TTC549 (cell line): Measurements from ENCODE around the gene VPS37B.
"Not testable (repeated sequence)": the region's sequence is repeated elsewhere in the genome, so short reads cannot be mapped to it uniquely, and the experiment has no call there.

Experiments used
- FAIRE-seq: peaks from 2 replicates; lab custom pipeline; 2012; peaks lifted over from hg19 to GRCh38; lab: Jason Lieb, UNC

Gene VPS37B, protein sequence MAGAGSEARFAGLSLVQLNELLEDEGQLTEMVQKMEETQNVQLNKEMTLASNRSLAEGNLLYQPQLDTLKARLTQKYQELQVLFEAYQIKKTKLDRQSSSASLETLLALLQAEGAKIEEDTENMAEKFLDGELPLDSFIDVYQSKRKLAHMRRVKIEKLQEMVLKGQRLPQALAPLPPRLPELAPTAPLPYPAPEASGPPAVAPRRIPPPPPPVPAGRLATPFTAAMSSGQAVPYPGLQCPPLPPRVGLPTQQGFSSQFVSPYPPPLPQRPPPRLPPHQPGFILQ

DNA sequence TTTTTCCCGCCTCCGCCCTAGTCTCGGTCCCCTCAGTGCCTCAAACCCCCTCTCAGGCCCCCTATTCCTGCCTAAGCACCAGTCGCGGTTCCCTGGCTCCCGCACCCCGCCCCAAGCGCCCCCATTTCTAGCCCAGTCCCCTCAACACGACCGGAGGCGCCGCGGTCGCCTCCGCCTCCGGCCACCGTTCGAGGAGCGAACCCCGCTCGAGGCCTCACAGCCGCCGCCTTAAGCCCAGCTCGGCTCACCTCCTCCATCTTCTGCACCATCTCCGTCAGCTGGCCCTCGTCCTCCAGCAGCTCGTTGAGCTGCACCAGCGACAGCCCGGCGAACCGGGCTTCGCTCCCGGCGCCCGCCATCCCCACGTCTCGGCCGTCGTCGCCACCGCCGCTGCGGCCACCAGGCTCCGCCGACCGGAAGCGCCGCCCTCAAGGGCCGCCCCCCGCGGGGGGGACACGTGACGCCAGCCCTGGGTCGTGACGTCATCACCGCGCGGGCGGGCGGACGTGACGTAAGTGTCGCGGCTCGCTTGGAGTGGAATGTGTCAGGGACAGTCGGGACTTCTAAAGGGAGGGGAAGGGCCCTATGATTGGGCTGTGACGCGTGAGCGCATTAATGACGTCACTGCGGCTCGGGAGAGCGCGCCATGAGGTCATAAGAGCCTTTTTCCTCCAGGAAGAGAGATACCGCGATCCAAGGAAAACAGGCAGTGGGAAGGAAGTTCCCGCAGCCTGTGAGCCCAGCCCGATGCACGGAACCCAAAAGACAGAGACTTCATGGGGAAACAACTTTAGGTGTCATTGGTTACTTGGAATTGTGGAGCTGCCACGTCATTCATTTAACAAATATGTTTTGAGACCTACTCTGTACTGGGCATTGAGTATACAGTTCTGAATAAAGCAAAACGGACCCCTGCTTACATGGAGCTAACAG, at the start of gene VPS37B:
Gene VPS37B, minus strand, starts transcription at position 421 of the 933 bp plus-strand sequence. Its CDS starts 62 bp downstream, at position 359.
- no peak for FAIRE-seq

DNA sequence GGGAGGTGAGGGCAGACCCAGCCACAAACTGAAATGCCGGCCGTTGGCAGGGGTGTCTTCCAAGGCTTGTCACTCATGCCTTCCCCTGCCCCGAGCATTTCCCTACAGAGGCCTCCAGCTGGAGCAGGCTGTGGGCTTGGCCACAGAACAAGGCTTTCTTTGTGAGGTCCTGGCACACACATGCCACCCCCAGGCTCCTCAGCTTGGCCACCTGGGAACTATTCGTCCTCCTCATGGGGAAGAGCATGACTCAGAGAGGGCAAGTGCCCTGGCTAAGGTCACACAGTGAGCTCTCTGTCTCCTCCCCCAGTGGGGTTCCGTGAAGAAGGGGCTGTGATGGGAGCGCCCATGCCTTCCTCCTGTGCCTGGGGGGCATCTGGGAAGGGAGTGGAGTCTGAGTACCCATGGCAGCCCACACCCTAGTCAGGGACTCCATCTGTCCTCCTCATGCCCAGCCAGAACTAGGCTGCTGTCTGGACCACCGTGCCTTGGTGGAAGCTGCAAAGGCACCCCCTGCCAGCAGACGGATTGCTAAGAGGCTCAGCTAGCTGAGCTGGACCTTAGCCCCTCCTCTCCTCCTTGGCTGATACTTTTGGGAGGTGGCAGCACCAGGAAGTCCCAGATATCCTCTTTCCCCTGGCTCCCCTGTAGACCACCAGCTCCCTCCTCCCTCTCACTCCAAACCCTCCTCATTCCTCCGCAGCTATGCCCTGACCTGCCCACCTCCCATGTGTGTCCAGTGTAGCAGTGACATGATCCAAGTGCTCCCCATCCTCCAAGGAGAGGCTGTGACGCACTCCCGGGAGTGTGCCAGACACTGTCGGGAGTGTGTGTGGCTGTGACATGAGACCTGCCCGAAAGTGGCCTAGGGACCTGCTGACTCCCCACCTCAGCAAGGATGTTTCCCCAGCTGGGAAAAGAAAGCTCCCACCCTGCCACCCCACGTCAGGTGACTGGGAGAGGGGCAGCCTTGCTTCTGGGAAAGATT, 49.0 kb upstream of the VPS37B start:
- FAIRE-seq: no peak

DNA sequence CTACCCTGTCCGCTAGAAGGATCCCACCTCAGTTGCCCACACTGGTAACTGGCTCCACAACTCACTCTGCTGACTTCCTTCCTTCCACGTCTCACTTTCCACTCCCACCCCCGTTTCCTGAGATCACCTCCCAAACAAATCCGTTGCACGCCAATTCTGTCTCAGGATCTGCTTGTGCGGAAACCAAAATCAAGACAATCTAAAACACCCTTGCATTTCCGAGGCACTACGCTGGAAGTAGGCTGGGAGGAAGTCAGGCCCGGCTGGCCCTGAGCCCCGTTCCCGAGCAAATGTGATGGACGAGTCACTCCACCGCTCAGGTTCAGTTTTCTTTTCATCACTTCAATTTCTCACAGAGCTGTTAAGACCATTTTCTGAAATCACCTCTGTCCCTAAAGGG, 47.3 kb upstream of the VPS37B start:
- FAIRE-seq: no peak

DNA sequence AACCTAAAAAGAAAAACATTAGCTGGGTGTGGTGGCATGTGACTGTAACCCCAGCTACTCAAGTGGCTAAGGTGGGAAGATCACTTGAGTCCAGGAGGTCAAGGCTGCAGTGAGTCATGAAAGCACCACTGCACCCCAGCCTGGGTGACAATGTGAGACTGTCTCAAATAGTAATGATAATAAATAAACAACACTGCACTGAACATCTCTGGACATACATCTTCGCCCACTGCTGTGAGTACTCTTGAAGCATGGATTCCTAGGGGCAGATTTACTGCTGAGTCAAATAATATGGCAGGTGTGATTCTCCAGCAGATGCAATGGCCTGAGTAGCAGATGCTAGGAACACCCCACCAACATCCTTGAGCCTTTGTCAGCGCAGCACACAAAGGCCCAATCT, 46.7 kb upstream of the VPS37B start:
- no peak for FAIRE-seq

DNA sequence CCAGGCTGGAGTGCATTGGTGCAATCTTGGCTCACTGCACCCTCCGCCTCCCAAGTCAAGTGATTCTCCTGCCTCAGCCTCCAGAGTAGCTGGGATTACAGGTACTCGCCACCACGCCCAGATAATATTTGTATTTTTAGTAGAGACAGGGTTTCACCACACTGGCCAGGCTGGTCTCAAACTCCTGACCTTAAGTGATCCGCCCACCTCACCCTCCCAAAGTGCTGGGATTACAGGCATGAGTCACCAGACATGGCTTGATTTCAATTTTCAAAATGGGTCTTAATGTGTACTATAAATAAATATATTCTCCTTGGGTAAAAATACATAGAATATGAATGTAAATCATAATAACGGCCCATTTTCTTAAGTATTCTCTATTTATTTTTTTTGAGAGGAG, 45.4 kb upstream of the VPS37B start:
- not testable (repeated sequence) for FAIRE-seq

DNA sequence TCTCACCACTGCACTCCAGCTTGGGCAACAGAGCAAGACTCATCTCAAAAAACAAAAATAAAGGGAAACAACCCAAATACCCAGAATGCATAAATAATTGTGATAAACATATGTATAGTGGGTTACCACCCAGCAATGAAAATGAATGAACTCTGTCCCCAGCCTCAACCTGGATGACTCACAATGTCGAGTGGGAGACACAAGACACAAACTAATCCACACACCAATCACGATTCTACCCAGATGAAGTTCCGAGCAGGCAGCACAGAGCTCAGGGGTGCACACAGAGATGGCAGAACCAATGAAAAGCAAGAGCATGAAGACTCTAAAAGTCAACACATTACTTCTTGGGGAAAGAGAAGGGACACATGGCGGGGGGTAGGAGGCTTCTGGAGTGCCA, 43.2 kb upstream of the VPS37B start:
- no peak for FAIRE-seq

DNA sequence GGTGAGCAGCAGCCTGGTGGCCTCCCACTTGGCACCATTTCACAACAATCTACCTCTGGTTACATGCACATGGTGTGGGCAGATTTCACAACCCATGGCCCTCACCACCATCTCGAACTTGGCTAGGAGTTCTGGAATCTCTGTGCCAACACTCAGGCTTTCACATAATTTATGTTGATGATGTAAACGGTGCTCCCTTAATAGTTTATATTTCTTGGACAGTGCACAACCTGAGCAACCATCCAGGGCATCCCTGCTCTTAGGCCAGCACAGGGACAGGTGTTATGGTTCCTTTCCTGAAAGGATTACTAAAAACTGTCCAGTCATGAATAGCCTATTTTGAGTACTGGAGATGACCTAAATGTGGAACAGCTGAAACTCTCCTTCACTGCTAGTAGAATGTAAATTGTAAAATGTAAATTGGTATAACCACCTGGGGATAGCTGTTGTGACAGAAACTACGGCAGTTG, 41.7 kb upstream of the VPS37B start:
- FAIRE-seq: no peak

DNA sequence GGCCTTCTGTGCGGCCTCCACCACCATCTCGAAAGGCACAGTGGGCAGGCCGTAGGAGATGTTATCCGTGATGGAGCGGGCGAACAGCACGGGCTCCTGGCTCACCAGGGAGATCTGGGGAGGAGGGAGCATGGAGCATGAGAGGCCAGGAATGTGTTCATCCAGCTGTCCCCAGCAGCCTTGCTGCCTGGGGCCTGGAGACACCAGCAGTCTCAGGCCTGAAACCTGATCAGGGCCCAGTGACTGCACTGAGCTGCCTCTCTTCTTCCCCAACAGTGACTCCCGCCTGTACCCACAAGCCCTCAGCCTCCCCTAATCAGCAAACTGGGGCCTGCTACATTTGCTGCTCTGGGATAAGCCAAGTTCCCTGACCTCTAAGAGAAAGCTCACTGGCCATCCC, 39.4 kb upstream of the VPS37B start:
- no peak for FAIRE-seq

DNA sequence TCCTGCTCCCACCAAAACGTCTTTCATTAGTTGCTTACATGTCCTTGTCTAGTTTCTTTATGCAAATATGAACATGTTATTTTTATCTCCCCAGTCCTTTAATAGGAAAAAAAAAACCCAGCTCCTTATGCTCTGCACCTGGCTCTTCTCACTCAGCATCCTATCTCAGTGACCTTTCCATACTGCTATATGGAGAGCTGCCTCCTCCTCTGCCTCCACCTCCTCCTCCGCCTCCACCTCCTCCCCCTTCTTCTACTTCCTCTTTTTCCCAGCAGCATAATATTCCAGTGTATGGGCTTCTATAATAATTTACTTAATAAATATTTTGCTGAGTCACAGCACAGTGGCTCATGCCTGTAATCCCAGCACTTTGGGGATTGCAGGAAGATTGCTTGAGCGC, 38.8 kb upstream of the VPS37B start:
- no peak for FAIRE-seq

DNA sequence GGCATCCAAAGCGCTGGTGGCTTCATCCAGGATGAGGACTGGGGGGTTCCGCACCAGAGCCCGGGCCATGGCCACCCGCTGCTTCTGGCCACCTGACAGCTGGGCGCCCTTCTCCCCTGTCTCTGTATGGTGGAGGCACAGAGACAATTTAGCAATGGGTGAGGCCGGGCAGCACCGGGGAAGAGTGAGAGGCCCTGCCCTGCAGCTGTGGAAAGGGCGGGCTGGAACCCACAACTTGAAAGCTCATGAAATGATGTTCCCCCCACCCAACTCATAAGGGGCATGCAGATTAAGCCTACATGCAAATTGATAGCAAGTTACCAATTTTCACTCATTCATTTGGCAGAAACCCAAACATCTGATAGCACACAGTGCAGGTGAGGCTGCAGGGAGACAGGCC, 36.3 kb upstream of the VPS37B start:
- no peak for FAIRE-seq

DNA sequence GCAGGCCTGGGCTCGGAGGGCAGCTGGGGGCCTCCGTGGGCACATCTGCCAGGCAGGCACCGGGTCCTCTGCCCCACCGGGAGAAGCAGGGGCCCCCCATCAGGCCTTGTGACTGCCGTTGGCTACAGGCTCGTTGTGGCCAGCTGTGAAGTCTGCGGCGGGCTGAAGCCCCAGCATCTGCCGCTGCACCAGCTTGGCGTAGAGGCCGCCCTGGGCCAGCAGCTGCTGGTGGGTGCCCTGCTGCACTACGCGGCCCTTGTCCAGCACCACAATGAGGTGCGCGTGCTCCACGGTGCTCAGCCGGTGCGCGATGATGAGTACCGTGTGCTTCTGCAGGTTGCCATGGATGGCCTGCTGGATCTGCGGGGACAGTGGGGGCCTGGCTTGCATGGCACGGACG, 33.9 kb upstream of the VPS37B start:
- no peak for FAIRE-seq

DNA sequence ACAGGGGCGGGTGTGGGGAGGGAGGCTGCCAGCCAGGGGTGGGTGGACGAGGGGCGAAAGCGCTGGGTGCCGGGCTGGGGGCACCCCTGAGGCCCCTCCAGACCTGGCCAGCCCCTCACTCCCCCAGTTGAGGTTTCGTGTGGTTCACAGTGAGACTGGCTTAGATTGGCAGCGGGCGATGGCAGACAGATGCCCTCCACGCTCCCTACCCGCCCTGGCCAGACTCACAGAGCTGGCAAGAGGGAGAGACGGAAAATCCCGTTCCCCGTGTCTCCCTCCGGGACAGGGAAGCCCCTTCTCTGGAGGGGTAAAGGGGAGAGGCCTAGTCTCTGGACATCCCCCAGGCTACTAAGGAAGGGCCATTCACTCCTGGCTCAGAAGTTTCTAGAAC, 33.2 kb upstream of the VPS37B start:
- FAIRE-seq: no peak

DNA sequence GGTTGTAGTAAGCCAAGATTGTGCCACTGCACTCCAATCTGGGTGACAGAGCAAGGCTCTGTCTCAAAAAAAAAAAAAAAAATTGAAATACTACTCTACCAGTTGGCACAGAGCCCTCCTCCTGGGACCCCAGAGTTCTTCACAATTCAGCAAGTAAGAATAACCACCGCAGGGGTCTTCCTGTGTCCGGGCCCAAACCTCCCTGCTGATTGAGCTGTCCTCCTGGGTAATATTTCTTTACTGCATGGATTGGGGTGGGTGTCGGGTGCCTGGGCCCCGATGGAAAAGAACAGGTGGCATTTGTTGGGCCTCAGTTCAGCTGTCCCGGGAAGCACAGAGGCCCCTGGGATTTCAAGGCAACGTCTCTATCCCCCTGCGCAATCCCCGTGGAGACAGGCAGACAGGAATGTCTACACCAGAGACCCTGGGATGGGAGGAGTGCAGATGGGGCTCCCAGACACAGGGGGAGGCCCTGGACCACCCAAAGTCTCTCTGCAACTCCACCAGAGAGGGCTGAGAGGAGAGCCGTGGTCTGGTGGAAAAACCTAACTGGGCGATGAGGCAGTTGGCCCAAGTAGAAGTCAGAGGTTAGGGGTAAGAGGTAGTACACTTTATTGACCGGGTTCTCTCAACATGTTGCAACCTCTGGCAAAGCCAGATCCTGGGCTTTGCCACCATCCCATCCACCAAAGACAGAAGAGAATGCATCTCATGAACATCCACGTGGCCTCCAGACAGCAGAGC, 32.7 kb upstream of the VPS37B start:
- no peak for FAIRE-seq

DNA sequence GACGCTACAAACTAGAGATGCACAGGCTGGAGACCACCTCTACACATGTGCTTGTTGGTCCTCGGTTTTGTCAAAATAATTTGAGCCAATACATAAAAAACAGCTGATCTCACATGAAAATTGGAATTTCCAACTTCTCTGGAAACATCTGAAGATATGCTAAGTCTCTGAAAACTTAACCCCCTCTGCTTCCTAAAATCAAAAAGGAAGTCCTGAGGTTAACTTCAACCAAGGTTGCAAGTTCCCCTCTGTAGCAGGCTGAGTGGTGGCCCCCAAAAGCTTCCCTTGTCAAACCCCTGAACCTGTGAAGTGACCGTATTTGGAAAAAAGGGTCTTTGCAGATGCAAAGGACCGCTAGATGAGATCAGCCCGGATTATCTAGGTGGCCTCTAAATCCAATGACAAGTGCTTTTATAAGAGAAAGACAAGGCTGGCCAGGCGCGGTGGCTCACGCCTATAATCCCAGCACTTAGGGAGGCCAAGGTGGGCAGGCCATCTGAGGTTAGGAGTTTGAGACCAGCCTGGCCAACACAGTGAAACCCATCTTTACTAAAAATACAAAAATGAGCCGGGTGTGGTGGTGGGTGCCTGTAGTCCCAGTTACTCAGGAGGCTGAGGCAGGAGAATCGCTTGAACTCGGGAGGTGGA, 32.0 kb upstream of the VPS37B start:
- no peak for FAIRE-seq

DNA sequence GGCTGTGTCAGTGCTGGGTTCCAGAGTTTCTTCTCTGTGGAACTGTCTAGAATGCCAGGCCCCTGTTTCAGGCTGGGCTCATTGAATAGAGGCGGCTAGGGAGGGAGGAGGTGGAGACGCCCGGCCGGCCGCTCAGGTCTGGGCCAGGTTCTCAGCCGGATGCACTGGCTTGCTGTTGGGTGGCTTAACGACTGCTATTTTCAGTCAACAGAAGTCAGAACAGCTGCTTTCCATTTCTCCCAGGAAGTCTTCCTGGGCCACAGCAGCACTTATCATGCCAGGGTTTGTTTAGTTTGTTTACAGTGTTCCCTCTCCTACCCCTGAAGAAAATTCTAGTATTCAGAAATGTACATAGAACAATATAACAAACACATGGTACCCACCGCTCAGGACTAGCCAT, 26.0 kb upstream of the VPS37B start:
- no peak for FAIRE-seq

DNA sequence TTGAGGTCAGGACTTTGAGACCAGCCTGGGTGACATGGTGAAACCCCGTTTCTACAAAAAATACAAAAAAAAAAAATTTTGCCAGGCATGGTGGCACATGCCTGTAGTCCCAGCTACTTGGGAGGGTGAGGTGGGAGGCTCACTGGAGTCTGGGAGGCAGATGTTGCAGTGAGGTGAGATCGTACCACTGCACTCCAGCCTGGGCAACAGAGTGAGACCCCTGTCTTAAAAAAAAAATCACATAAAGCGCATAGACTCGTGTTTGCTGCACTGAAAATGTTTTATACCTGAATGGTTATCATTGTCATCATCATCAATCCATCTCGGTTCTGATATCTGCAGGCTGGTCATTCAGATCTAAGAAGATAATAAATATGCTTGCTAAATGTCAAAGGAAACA, 24.8 kb upstream of the VPS37B start:
- FAIRE-seq: no peak

DNA sequence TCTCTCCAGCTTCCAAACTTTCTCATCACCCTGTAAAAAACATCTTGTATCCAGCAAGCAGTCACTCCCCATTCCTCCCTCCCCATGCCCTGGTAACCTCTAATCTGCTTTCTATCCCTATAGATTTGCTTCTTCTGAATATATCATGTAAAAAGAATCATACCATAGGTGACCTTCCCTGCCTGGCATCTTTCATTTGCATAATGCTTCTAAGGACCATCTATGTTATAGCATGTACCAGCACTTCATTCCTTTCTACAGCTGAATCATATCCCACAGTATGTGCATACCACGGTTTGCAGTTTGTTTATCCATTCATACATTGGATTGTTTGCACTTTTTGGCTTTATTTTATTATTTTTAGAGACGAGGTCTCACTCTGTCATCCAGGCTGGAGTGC, 22.9 kb upstream of the VPS37B start:
- FAIRE-seq: no peak

DNA sequence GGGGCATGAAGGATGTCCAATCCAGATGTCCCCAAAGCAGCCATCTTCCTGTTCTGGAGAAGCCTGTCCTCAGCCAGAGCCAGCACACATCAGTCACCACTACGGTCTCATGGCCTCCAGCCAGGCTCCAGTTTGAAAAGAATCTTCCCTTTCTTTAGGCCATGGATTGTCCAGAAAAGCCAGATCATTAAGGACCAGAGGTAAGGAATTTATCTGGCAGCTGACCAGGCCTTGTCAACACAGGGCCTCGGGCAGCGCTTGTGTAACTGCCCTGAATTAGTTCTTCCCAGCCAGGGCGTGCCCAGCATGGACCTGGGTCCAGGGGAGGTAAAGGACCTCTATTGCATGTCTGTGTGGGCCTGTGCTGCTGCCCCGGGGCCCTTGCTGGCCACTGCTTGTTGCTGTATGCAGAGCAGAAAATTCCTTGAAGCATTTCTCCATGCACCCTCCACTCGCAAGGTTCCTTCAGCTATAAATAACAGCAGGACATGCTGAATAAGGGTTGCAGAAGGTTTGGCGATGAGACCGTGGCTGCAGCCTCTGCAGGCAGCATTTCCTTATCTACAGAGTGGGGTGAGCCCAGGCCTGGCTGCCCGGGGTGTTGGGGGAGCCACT, 21.7 kb upstream of the VPS37B start:
- FAIRE-seq: no peak

DNA sequence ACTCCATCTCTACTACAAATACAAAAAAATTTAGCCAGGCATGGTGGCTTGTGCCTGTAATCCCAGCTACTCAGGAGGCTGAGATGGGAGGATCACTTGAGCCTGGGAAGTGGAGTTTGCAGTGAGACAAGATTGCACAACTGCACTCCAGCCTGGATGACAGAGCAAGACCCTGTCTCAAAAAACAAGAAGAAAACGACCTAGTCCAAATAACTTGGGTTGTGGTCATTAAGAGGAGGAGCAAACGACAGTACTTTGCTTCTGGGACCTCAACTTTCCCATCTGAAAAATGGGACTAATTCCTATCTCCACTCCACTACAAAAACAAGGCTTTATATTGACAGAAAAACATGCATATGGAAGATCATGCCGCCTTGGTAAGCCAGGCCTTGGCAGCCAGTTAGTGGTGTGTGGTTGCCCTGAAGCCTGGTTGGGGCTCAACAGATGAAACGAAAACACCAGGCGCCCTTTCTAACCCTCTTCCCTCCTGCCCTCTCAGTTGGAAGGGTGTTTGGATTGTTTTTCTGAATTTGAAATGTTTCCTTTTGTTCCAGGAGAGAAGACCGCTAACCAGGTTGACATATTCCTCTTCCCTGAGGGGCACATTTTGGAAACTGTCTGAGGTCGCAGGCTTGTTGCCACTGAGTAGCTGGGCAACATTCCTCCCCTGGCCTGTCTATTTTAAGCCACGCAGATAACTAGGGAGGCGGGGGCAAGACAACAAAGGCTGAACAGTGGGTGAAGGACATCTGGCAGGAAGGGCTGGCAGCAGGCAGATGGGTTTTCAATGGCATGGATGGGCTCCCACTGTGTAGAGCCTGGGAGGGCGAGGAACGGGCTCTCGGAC, 13.7 kb upstream of the VPS37B start:
- FAIRE-seq: no peak

DNA sequence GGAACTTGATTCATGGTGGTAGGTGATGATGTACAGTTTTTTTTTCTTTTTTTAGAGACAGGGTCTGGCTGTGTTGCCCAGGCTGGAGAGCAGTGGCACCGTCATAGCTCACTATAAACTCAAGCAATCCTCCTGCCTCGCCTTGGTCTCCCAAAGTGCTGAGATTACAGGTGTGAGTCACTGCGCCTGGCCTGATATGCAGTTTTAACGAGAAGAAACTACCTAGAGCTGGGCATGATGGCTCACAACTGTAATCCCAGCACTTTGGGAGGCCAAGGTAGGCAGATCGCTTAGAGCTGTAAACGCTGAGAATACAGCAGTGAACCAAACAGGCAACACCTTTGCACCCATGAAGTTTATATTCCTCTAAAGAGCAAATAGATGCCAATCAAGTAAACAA, 13.0 kb upstream of the VPS37B start:
- FAIRE-seq: no peak
